ENCODE results near the gene TTYH2.

TTYH2 gene

GRCh38 chr17:74172700-74173099, 40.7 kb upstream of the TTYH2 start:
- TF ChIP-seq CTCF (IDR thresholded peaks at IDR 0.05; ENCODE audit: low read depth, low read length): no peak
- no peaks in the 10 kb centered on the region for H3K36me3 ChIP-seq
- H3K27me3 ChIP-seq: no peaks in the 10 kb centered on the region
- H3K9me3 ChIP-seq: no peaks in the 10 kb centered on the region
- H3K4me3 ChIP-seq (ENCODE audit: low read depth, low read length): no peak overlapping the region
- DNase-seq: no peak
- no peaks in the 10 kb centered on the region; the same call in 1 of the 2 replicates for H3K4me1 ChIP-seq

GRCh38 chr17:74176546-74177001, 36.8 kb upstream of the TTYH2 start:
- Histone ChIP-seq H3K4me1 (no peaks in the 10 kb centered on the region), H3K27me3 (no peaks in the 10 kb centered on the region), H3K9me3 (no peaks in the 10 kb centered on the region), H3K36me3 (no peaks in the 10 kb centered on the region), H3K4me3 (ENCODE audit: low read depth, low read length) (no peak overlapping the region)
- peak; percentile 96 for TF ChIP-seq CTCF (IDR thresholded peaks at IDR 0.05; ENCODE audit: low read depth, low read length)
- peak; percentile 78 for DNase-seq

GRCh38 chr17:74177018-74177450, 36.3 kb upstream of the TTYH2 start:
- no peak overlapping the region for H3K4me3 ChIP-seq (ENCODE audit: low read depth, low read length)
- no peak for DNase-seq
- no peaks in the 10 kb centered on the region for H3K36me3 ChIP-seq
- H3K4me1 ChIP-seq: no peaks in the 10 kb centered on the region
- no peak for TF ChIP-seq CTCF (IDR thresholded peaks at IDR 0.05; ENCODE audit: low read depth, low read length)
- no peaks in the 10 kb centered on the region for H3K27me3 ChIP-seq
- no peaks in the 10 kb centered on the region for H3K9me3 ChIP-seq

GRCh38 chr17:74179576-74179975, 33.8 kb upstream of the TTYH2 start:
- Histone ChIP-seq H3K27me3 (no peaks in the 10 kb centered on the region), H3K4me1 (no peaks in the 10 kb centered on the region), H3K9me3 (no peaks in the 10 kb centered on the region), H3K4me3 (ENCODE audit: low read depth, low read length) (no peak overlapping the region), H3K36me3 (no peaks in the 10 kb centered on the region)
- DNase-seq: no peak
- no peak for TF ChIP-seq CTCF (IDR thresholded peaks at IDR 0.05; ENCODE audit: low read depth, low read length)

- no peaks in the 10 kb centered on the region for H3K27me3 ChIP-seq
These were observed 33.0 kb upstream of the TTYH2 start for GRCh38 chr17:74180336-74180735.

GRCh38 chr17:74181341-74181740, 32.0 kb upstream of the TTYH2 start:
- no peak overlapping the region for H3K4me3 ChIP-seq (ENCODE audit: low read depth, low read length)
- no peaks in the 10 kb centered on the region for H3K27me3 ChIP-seq
- no peak for DNase-seq
- no peaks in the 10 kb centered on the region for H3K4me1 ChIP-seq
- H3K36me3 ChIP-seq: no peaks in the 10 kb centered on the region
- TF ChIP-seq CTCF (IDR thresholded peaks at IDR 0.05; ENCODE audit: low read depth, low read length): no peak
- no peaks in the 10 kb centered on the region for H3K9me3 ChIP-seq

More at GRCh38 chr17:74180336-74180735, 33.0 kb upstream of the TTYH2 start:
- Histone ChIP-seq H3K9me3 (no peaks in the 10 kb centered on the region), H3K4me3 (ENCODE audit: low read depth, low read length) (no peak overlapping the region), H3K4me1 (no peaks in the 10 kb centered on the region), H3K36me3 (no peaks in the 10 kb centered on the region)
- no peak for DNase-seq
- TF ChIP-seq CTCF (IDR thresholded peaks at IDR 0.05; ENCODE audit: low read depth, low read length): no peak
